NCI-H2029 treated with DMSO at 0.1 percent for 48 hours (cell line): ENCODE results near the gene PRG2.

Experiments
- DNase-seq: peaks from one replicate; lab custom pipeline; 2025; lab: John Stamatoyannopoulos, UW

PRG2 gene

GRCh38 chr11:57396744-57397143 is 6.3 kb upstream of the PRG2 start:
- no peak for DNase-seq

GRCh38 chr11:57395905-57396623 is 5.6 kb upstream of the PRG2 start:
- DNase-seq: no peak

GRCh38 chr11:57394203-57394965 is 3.9 kb upstream of the PRG2 start:
- no peak for DNase-seq

GRCh38 chr11:57392763-57393105 is 2.3 kb upstream of the PRG2 start:
- DNase-seq: no peak

- DNase-seq: no peak
These were observed 1.8 kb upstream of the PRG2 start for GRCh38 chr11:57392066-57392762.

- no peak for DNase-seq
These were observed 1.1 kb upstream of the PRG2 start for GRCh38 chr11:57391539-57391938.

GRCh38 chr11:57391111-57391510 is 661 bp upstream of the PRG2 start:
- DNase-seq: no peak

GRCh38 chr11:57387289-57388030 is 3.0 kb downstream of the PRG2 start:
- no peak for DNase-seq

GRCh38 chr11:57386178-57386940 is 4.1 kb downstream of the PRG2 start:
- no peak for DNase-seq

GRCh38 chr11:57380975-57381374 is 9.5 kb downstream of the PRG2 start, which contains the start of gene PRG3:
Gene PRG3 (minus strand): TSS chr11:57381150. CDS start chr11:57380708, 442 bp downstream.
- DNase-seq: no peak

- DNase-seq: no peak
These were observed 10.7 kb downstream of the PRG2 start for GRCh38 chr11:57379732-57380131.

- no peak for DNase-seq
These were observed 12.3 kb downstream of the PRG2 start for GRCh38 chr11:57378186-57378585.

- DNase-seq: no peak
These were observed 13.3 kb downstream of the PRG2 start for GRCh38 chr11:57377107-57377506.

- no peak for DNase-seq
These were observed 14.1 kb downstream of the PRG2 start for GRCh38 chr11:57376095-57377090.

GRCh38 chr11:57375490-57375889 is 15.0 kb downstream of the PRG2 start:
- no peak for DNase-seq

GRCh38 chr11:57374966-57375365 is 15.5 kb downstream of the PRG2 start:
- DNase-seq: no peak

GRCh38 chr11:57373146-57373545 is 17.3 kb downstream of the PRG2 start:
- no peak for DNase-seq

- no peak for DNase-seq
These were observed 19.5 kb downstream of the PRG2 start for GRCh38 chr11:57370941-57371340.

GRCh38 chr11:57370251-57370650 is 20.2 kb downstream of the PRG2 start:
- DNase-seq: no peak

- no peak for DNase-seq
These were observed 21.6 kb downstream of the PRG2 start for GRCh38 chr11:57368845-57369232.
